ENCODE data around the gene L3MBTL4. TPM values are rescaled to one million over a fixed set of nuclear protein-coding genes. Genes with fewer than 3 reads are reported as not detected.
"Not testable (repeated sequence)": the region's sequence is repeated elsewhere in the genome, so short reads cannot be mapped to it uniquely, and the experiment has no call there.

L3MBTL4 gene
- total RNA-seq, 2 experiments from 2014 or later: 0.20 TPM; not detected in 1

DNA sequence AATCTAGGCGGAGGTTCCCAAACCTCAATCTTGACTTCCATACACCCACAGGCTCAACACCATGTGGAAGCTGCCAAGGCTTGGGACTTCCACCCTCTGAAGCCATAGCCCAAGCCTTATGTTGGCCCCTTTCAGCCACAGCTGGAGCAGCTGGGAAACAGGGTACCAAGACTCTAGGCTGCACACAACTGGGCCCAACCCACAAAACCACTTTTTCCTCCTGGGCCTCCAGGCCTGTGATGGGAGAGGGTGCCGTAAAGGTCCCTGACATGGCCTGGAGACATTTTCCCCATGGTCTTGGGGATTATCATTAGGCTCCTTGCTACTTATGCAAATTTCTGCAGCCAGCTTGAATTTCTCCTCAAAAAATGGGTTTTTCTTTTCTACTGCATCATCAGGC lies 279.7 kb downstream of the L3MBTL4 start:
- peaks cover 12% of the 10 kb centered on the region for H3K9me3 Mint-ChIP-seq
- POLR2A ChIA-PET; CTCF ChIA-PET; H3K4me3 Mint-ChIP-seq; H3K27me3 Mint-ChIP-seq; H3K4me1 Mint-ChIP-seq; H3K36me3 Mint-ChIP-seq (ENCODE audit: low read depth); DNase-seq; H3K27ac Mint-ChIP-seq: not testable (repeated sequence)

DNA sequence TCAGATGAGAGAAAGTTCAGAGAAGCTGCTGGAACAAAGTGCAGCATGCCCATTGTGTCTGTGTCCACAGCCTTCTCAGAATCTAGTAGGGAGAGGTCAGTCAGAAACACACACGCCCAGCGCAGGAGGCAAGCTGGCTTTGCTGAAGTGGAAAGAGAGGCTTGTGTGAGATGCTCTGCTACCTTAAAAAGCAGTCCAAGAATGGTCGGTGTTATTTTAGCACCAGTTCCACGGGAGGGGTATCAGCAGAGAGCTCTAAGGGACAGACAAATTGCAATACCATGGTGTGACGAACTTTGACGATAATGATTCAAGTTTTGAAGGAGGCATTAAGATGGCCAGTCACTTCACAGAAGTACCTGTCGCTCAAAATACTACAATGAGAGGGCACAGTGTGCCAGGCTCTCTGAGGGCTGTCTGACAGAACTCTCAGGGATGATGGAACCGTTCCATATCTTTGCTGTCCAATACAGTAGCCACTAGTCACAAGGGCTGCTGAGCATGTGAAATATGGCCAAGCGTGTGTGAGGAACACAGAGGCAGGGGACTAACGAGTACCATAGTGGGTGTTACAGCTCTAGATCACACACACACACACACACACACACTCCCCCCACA lies 281.9 kb downstream of the L3MBTL4 start:
- Mint-ChIP-seq H3K4me3 (no peak overlapping the region), H3K9me3 (peaks cover 13% of the 10 kb centered on the region), H3K27ac (no peak overlapping the region), H3K27me3 (no peaks in the 10 kb centered on the region), H3K4me1 (no peaks in the 10 kb centered on the region), H3K36me3 (ENCODE audit: low read depth) (no peaks in the 10 kb centered on the region)
- CTCF ChIA-PET: no interaction called here
- DNase-seq: no peak
- POLR2A ChIA-PET: no interaction called here

DNA sequence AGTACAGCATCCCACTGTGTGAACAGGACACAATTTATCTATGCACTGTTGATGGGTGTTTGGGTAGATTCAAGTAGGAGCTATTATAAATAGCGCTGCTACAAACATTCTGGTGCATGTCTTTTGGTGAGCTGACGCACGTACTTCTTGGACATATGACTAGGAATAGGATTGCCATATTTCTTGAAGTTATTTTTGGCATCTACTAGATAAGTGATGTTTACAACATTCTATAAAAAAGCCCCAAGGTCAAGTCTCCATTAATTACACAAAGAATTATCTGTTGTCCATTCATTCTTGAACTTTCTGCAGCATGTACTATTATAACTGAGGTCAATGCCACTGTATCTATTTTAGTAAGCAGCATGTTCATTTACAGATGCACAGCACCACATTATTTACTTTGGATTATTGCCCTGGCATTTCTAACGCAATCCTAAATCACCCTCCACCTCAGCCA lies 293.9 kb downstream of the L3MBTL4 start:
- no peak overlapping the region for H3K27ac Mint-ChIP-seq
- ChIA-PET CTCF (no interaction called here), POLR2A (no interaction called here)
- H3K4me1 Mint-ChIP-seq: no peaks in the 10 kb centered on the region
- no peaks in the 10 kb centered on the region for H3K27me3 Mint-ChIP-seq
- H3K36me3 Mint-ChIP-seq (ENCODE audit: low read depth): no peaks in the 10 kb centered on the region
- DNase-seq: no peak
- peaks cover 4% of the 10 kb centered on the region for H3K9me3 Mint-ChIP-seq
- no peak overlapping the region for H3K4me3 Mint-ChIP-seq

DNA sequence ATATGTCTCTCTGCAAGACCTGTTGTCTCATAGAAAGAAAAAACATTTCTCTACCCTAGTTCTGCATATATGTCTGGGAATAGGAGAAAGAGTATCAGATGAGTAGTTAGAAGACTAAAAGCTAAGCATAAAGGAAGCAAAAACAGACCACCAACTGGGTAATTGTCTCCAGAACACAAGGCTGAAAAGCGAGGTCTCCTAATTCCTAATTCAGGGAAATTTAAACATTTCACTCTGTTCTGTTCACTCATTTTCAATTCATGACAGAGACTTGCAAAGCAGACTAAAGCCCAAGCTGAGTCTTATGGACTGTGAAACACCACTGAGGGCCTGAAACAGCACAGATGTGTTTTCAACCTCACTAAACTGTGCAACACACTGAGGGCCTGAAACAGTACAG lies 294.9 kb downstream of the L3MBTL4 start:
- Mint-ChIP-seq H3K9me3 (peaks cover 6% of the 10 kb centered on the region), H3K27me3 (no peaks in the 10 kb centered on the region), H3K27ac (no peak overlapping the region), H3K36me3 (ENCODE audit: low read depth) (no peaks in the 10 kb centered on the region), H3K4me3 (no peak overlapping the region), H3K4me1 (no peaks in the 10 kb centered on the region)
- CTCF ChIA-PET: no interaction called here
- no peak for DNase-seq
- POLR2A ChIA-PET: no interaction called here

DNA sequence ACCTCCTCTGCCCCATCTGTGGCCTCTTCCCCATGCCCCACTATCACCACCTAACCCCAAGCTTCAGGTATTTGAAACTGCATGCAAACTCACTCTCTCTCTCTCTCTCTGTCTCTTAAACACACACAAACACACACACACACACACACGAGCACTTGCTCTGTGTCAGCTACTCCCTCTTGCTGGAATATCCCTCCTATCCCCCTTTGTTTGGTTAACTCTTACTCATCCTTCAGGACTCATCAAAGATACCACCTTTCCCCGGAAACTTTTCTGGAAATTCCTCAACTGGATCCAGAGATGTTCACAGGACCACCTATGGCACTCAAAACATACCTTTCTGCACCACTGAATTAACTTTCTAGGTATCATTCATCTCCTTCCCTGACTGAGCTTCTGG lies 296.6 kb downstream of the L3MBTL4 start:
- no peaks in the 10 kb centered on the region for H3K36me3 Mint-ChIP-seq (ENCODE audit: low read depth)
- DNase-seq: no peak
- ChIA-PET POLR2A (no interaction called here), CTCF (no interaction called here)
- no peak overlapping the region for H3K27ac Mint-ChIP-seq
- no peak overlapping the region for H3K4me3 Mint-ChIP-seq
- no peaks in the 10 kb centered on the region for H3K27me3 Mint-ChIP-seq
- H3K9me3 Mint-ChIP-seq: peaks cover 3% of the 10 kb centered on the region
- no peaks in the 10 kb centered on the region for H3K4me1 Mint-ChIP-seq

DNA sequence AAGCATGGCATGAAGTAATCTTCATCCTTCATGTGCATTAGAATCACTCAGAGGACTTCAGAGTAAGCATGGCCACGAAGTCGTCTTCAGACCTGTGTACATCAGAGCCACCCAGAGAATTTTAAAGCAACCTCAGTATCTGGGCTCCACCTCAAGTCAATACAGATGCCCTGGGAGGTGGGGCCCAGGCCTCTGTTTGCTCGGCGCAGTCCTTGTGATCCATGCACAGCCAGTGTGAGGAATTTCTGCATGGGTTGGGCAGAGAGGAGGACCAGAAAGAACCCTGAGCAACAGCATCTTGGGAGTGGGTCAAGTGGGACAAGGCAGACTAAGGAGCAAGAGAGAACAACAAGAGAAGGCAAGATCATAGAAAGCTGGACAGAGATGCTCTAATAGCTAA lies 299.0 kb downstream of the L3MBTL4 start:
- Mint-ChIP-seq H3K27me3 (no peaks in the 10 kb centered on the region), H3K36me3 (ENCODE audit: low read depth) (no peaks in the 10 kb centered on the region), H3K4me1 (no peaks in the 10 kb centered on the region), H3K9me3 (peaks cover 3% of the 10 kb centered on the region), H3K27ac (no peak overlapping the region), H3K4me3 (no peak overlapping the region)
- DNase-seq: no peak
- CTCF ChIA-PET: no interaction called here
- POLR2A ChIA-PET: no interaction called here

DNA sequence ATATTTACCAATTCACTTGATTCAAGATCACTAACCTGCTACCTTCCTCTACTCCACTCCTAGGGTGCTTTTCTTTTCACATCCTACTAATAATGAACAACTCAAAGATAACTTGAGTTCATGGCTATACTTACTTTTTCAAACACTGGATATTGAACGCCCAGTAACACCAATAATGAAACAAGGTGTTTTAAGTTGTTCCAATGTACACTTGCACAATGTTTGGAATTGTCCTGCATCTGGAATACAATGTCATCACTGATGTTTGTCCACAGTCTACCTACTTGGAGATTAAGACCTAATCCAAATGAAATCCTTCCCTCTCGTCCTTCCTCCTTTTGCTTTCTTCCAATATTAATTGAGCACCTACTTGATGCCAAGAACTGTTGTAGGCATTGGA lies 301.1 kb downstream of the L3MBTL4 start:
- H3K4me1 Mint-ChIP-seq: no peaks in the 10 kb centered on the region
- ChIA-PET POLR2A (no interaction called here), CTCF (no interaction called here)
- peaks cover 3% of the 10 kb centered on the region for H3K9me3 Mint-ChIP-seq
- H3K27ac Mint-ChIP-seq: no peak overlapping the region
- H3K4me3 Mint-ChIP-seq: no peak overlapping the region
- DNase-seq: no peak
- no peaks in the 10 kb centered on the region for H3K36me3 Mint-ChIP-seq (ENCODE audit: low read depth)
- no peaks in the 10 kb centered on the region for H3K27me3 Mint-ChIP-seq

DNA sequence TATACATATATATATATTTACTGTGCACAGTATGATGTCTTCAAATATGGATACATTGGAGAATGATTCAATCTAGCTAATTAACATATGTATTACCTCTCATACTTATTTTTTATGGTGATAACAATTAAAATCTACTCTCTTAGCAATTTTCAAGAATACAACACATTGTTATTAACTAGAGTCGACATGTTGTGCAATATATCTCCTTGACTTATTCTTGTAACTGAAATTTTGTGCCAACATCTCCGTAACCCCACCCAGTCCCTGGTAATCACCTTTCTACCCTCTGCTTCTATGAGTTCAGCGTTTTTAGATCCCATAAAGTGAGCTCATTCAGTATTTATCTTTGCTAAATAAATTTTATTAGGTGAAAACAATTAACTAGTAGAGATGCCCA lies 303.0 kb downstream of the L3MBTL4 start:
- H3K4me3 Mint-ChIP-seq: no peak overlapping the region
- H3K36me3 Mint-ChIP-seq (ENCODE audit: low read depth): no peaks in the 10 kb centered on the region
- CTCF ChIA-PET: no interaction called here
- no peaks in the 10 kb centered on the region for H3K4me1 Mint-ChIP-seq
- H3K9me3 Mint-ChIP-seq: peaks cover 3% of the 10 kb centered on the region
- DNase-seq: no peak
- H3K27me3 Mint-ChIP-seq: no peaks in the 10 kb centered on the region
- POLR2A ChIA-PET: no interaction called here
- no peak overlapping the region for H3K27ac Mint-ChIP-seq

DNA sequence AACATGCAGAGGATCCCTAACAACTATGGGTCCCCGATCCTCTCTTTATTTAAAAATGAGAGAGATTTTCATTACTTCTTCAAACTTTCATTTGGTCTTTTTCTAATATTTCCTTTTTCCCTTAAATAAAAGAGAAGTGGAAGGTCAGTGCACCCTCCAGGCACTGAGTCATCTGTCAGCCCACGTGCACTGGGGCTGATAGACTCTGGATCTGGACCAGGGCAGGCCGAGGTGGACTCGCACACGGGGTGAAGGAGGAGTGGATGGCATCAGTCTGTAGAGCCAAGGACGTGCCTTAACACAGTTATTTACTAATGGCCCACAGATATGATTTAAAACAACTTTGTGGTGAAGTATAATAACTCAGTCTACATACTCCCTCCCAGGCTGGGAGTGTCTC lies 305.0 kb downstream of the L3MBTL4 start:
- no peaks in the 10 kb centered on the region for H3K9me3 Mint-ChIP-seq
- CTCF ChIA-PET: no interaction called here
- H3K27me3 Mint-ChIP-seq: no peaks in the 10 kb centered on the region
- no peak overlapping the region for H3K4me3 Mint-ChIP-seq
- no peak overlapping the region for H3K27ac Mint-ChIP-seq
- no peaks in the 10 kb centered on the region for H3K4me1 Mint-ChIP-seq
- H3K36me3 Mint-ChIP-seq (ENCODE audit: low read depth): no peaks in the 10 kb centered on the region
- POLR2A ChIA-PET: no interaction called here
- no peak for DNase-seq

DNA sequence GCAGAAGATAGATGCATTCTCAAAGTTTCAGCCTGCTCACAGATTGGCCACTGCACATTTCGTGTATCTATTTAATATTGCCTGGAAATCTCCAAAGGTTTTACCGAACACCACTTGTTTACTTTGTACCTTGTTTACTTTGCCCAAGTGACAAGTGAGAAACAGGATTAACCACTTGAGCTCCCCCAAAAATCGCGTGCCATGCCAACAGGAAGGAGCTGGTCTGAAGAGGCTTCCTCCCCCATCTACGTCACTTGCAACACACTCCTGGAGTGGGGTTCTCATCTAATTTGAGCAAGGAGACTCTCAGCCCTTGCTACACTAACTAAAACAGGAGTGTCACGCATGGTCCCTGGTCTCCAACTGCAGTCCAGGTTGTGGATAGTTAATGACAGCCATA lies 306.9 kb downstream of the L3MBTL4 start:
- H3K27me3 Mint-ChIP-seq: no peaks in the 10 kb centered on the region
- CTCF ChIA-PET: no interaction called here
- DNase-seq: no peak
- no peaks in the 10 kb centered on the region for H3K36me3 Mint-ChIP-seq (ENCODE audit: low read depth)
- H3K27ac Mint-ChIP-seq: no peak overlapping the region
- H3K9me3 Mint-ChIP-seq: no peaks in the 10 kb centered on the region
- POLR2A ChIA-PET: no interaction called here
- no peak overlapping the region for H3K4me3 Mint-ChIP-seq
- H3K4me1 Mint-ChIP-seq: no peaks in the 10 kb centered on the region

DNA sequence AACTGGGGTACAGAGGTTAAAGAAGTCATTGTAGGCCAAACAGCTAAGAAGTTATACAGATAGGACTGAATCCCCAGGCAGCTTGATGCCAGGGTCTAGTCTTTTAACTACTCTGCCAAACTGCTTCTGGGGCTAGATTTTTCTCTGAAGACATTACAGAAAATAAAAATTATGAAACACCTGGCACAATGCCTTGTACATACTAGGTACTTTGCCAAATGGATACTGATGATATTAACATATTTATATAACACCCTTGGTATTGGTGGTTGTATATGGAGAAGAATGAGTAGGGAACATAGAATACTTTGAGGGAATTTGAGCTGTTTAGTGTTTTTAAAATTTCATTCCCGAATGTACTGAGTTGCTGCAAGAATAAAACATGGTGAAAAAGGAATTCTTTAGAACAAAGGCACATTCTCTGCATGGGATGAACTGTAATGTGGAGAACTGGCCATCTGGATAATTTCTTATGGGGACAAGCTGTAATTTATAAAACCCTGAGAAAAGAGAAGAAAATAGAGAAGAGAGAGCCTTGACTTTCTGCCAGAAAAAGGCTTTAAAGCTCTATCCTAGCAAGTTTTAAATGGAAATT lies 308.5 kb downstream of the L3MBTL4 start:
- POLR2A ChIA-PET: no interaction called here
- H3K9me3 Mint-ChIP-seq: no peaks in the 10 kb centered on the region
- no peaks in the 10 kb centered on the region for H3K4me1 Mint-ChIP-seq
- no peaks in the 10 kb centered on the region for H3K36me3 Mint-ChIP-seq (ENCODE audit: low read depth)
- H3K4me3 Mint-ChIP-seq: no peak overlapping the region
- H3K27me3 Mint-ChIP-seq: no peaks in the 10 kb centered on the region
- DNase-seq: no peak
- no peak overlapping the region for H3K27ac Mint-ChIP-seq
- CTCF ChIA-PET: no interaction called here

DNA sequence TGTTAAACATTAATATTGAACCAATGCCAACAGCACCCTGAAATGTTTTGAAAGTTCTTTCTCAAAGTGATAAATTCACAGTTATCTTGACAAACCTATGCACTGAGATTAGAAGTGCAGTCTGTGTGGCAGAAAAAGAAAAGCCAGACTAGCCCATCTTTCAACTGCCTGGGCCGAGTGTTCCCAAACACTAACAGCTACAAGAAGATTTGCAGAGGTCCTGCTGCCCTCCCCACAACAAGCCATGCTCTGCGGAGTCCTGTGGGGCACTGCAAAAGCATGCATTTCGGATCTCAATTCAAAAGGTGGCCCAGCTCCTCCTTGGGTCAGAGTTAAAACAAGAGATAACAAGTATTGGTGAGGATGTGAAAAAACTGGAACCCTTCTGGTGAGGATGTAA lies 311.0 kb downstream of the L3MBTL4 start:
- peaks cover 3% of the 10 kb centered on the region for H3K9me3 Mint-ChIP-seq
- ChIA-PET CTCF (no interaction called here), POLR2A (no interaction called here)
- H3K4me3 Mint-ChIP-seq: no peak overlapping the region
- no peak overlapping the region for H3K27ac Mint-ChIP-seq
- no peaks in the 10 kb centered on the region for H3K36me3 Mint-ChIP-seq (ENCODE audit: low read depth)
- no peaks in the 10 kb centered on the region for H3K4me1 Mint-ChIP-seq
- no peaks in the 10 kb centered on the region for H3K27me3 Mint-ChIP-seq
- DNase-seq: no peak

DNA sequence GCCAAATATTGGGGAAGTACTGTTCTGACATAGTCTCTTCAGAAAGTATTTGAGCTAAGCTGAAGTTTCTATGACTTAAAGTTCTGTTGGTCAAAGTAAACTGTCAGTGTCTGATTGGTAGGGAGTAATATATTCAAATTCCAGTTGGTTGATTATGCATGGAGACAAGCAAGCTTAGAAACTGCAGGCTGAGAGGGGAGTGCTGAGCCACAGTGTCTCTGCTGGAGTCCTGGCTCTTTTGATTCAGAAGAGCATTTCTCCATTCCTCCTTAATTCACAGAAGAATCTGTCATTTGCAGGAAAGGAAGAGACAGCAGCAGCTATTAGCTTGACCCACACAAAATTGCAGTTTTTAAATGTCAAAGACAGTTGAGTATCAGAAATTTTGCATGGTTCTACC lies 318.0 kb downstream of the L3MBTL4 start:
- peaks cover 7% of the 10 kb centered on the region for H3K9me3 Mint-ChIP-seq
- no peaks in the 10 kb centered on the region for H3K36me3 Mint-ChIP-seq (ENCODE audit: low read depth)
- no peaks in the 10 kb centered on the region for H3K27me3 Mint-ChIP-seq
- ChIA-PET CTCF (no interaction called here), POLR2A (no interaction called here)
- no peak overlapping the region for H3K4me3 Mint-ChIP-seq
- no peaks in the 10 kb centered on the region for H3K4me1 Mint-ChIP-seq
- DNase-seq: no peak
- H3K27ac Mint-ChIP-seq: no peak overlapping the region

DNA sequence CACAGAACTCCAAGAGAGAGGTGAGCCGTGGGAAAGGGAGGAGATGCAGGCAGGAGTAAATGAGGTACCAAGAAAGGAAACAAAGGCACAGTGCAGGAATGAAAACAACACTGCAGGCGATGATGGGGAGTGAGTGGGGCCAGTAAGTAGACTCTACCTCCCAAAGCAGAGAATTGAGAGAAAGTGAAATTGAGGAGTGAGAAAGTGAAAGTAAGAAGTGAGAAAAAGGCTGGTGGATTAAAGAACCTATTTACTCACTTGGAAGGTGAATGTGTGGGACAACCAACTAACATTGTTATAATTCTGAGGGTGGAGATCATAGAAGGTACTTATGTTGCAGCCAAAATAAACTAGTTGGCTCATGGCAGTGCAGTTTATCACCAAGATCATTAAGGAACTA lies 326.3 kb downstream of the L3MBTL4 start:
- no peak for DNase-seq
- H3K36me3 Mint-ChIP-seq (ENCODE audit: low read depth): no peaks in the 10 kb centered on the region
- H3K27me3 Mint-ChIP-seq: no peaks in the 10 kb centered on the region
- H3K27ac Mint-ChIP-seq: no peak overlapping the region
- no peak overlapping the region for H3K4me3 Mint-ChIP-seq
- CTCF ChIA-PET: no interaction called here
- POLR2A ChIA-PET: no interaction called here
- no peaks in the 10 kb centered on the region for H3K4me1 Mint-ChIP-seq
- peaks cover 5% of the 10 kb centered on the region for H3K9me3 Mint-ChIP-seq
